Neural progenitor cell (in vitro differentiated cells): ENCODE results near the gene RPL22. TPM values are rescaled to one million over a fixed set of nuclear protein-coding genes. Genes with fewer than 3 reads are reported as not detected.

ENCODE experiments used
- DNase-seq: peaks from one replicate; pipeline ENCODE4 v3.0.0-alpha.2; 2016; ENCODE audit warnings: low spot score
- H2AFZ ChIP-seq: fragments of 200-600 bp; sonication (generic); replicated peaks from 2 replicates; pipeline ENCODE4 v1.6.1; 2016; ENCODE audit warnings: antibody characterized with exemption
- H3F3A ChIP-seq: fragments of 200-600 bp; sonication (generic); 2 replicates; pipeline ENCODE4 v1.6.1; 2016; ENCODE audit warnings: antibody characterized with exemption, low read depth
- H3K27ac ChIP-seq: fragments of 200-600 bp; sonication (generic); 2 replicates; pipeline ENCODE4 v1.5.1; 2016; ENCODE audit warnings: mild to moderate bottlenecking
- H3K27me3 ChIP-seq: fragments of 200-600 bp; sonication (generic); 2 replicates; pipeline ENCODE4 v1.6.1; 2016; ENCODE audit warnings: mild to moderate bottlenecking, moderate library complexity
- H3K36me3 ChIP-seq: fragments of 200-600 bp; sonication (generic); 2 replicates; pipeline ENCODE4 v1.5.1; 2016
- H3K4me1 ChIP-seq: fragments of 200-600 bp; sonication (generic); 2 replicates; pipeline ENCODE4 v1.6.1; 2016; ENCODE audit warnings: mixed run types
- H3K4me2 ChIP-seq: fragments of 200-600 bp; sonication (generic); 2 replicates; pipeline ENCODE4 v1.6.1; 2016
- H3K4me3 ChIP-seq: fragments of 200-600 bp; sonication (generic); 2 replicates; pipeline ENCODE4 v1.5.1; 2016
- H3K79me2 ChIP-seq: fragments of 200-600 bp; sonication (generic); 2 replicates; pipeline ENCODE4 v1.6.1; 2016; ENCODE audit warnings: low read depth
- H3K9ac ChIP-seq: fragments of 200-600 bp; sonication (generic); 2 replicates; pipeline ENCODE4 v1.6.1; 2016
- H3K9me3 ChIP-seq: fragments of 200-600 bp; sonication (generic); 2 replicates; pipeline ENCODE4 v1.5.1; 2016; ENCODE audit warnings: low read depth
- H4K20me1 ChIP-seq: fragments of 200-600 bp; sonication (generic); 2 replicates; pipeline ENCODE4 v1.6.1; 2016; ENCODE audit warnings: low read depth
- H3K27ac Mint-ChIP-seq: 3 replicates; pipeline ENCODE4 v1.8.0; 2021; ENCODE audit warnings: mixed read lengths
- H3K27me3 Mint-ChIP-seq: 2 replicates; pipeline ENCODE4 v1.8.0; 2022; ENCODE audit warnings: low read depth, mild to moderate bottlenecking, inconsistent platforms, moderate library complexity, mixed read lengths; ENCODE audit not compliant: insufficient read depth
- H3K36me3 Mint-ChIP-seq: 3 replicates; pipeline ENCODE4 v1.8.0; 2021; ENCODE audit warnings: mixed read lengths
- H3K4me1 Mint-ChIP-seq: 3 replicates; pipeline ENCODE4 v1.8.0; 2021; ENCODE audit warnings: mixed read lengths
- H3K4me3 Mint-ChIP-seq: 3 replicates; pipeline ENCODE4 v1.8.0; 2021; ENCODE audit warnings: mild to moderate bottlenecking, moderate library complexity, mixed read lengths
- H3K9me3 Mint-ChIP-seq: 3 replicates; pipeline ENCODE4 v1.8.0; 2020; ENCODE audit warnings: mixed read lengths
- CTCF ChIP-seq: fragments of 200-600 bp; sonication (generic); IDR thresholded peaks from 2 replicates; pipeline ENCODE4 v1.5.1; 2017; ENCODE audit warnings: antibody characterized with exemption, mild to moderate bottlenecking
- EZH2 ChIP-seq: fragments of 200-600 bp; sonication (generic); IDR thresholded peaks from 2 replicates; pipeline ENCODE4 v1.6.1; 2017; ENCODE audit warnings: antibody characterized with exemption, mild to moderate bottlenecking, moderate library complexity
- EZH2phosphoT487 ChIP-seq: fragments of 200-600 bp; sonication (generic); IDR thresholded peaks from 2 replicates; pipeline ENCODE4 v1.6.1; 2017; ENCODE audit warnings: antibody characterized with exemption
- total RNA-seq: library from RNA; depleted of rRNA; stranded (reverse); fragments of >200 nt; gene quantifications from 2 replicates; pipeline ENCODE4 v1.2.3, GENCODE V29; 2015; ENCODE audit warnings: low replicate concordance

The RPL22 gene
- total RNA-seq, 1 donor from 2014 or later = 410 TPM

DNA sequence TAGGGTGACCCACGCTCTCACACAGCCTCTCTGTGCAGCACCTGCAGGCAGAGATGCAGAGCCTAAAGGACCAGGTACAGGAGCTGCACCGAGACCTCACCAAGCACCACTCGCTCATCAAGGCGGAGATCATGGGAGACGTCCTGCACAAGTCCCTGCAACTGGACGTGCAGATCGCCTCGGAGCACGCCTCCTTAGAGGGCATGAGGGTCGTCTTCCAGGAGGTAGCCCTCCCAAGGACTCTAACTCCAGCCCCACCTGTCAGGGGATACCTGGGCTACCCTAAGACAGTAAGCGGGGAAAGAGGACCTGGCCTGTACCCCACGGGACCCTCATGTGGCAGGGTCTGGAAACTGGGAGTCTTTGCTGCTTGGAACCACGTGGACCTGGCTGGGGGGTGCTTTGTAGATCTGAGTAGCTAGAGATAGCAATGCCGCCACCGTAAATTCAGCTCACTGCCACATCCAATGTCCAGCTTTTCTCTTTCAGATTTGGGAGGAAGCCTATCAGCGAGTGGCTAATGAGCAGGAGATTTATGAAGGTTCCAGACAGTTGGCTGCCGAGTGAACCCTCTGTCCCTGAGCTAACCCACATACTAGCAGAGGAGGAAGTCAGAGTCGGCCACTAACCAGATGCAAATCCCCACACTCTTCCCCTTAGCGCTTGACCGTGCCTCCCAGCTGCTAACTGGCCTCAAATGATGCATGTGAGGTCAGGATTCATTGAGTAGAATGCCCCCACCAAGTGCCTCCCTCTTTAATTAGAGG lies 13.0 kb upstream of the RPL22 start:
- H3K79me2 ChIP-seq = no peaks in the 10 kb centered on the region
- no peak overlapping the region for H3K4me2 ChIP-seq
- Mint-ChIP-seq H3K4me3 (peak overlapping the region; percentile 53), H3K27ac (no peak overlapping the region), H3K27me3 (peaks cover 20% of the 10 kb centered on the region), H3K9me3 (no peaks in the 10 kb centered on the region), H3K4me1 (peaks cover 6% of the 10 kb centered on the region), H3K36me3 (no peaks in the 10 kb centered on the region)
- H3K27me3 ChIP-seq = peaks cover 26% of the 10 kb centered on the region
- TF ChIP-seq EZH2phosphoT487 = no peak
- TF ChIP-seq EZH2 = no peak
- H3K4me1 ChIP-seq = peaks cover 14% of the 10 kb centered on the region
- H3K9ac ChIP-seq = no peak overlapping the region
- no peak for DNase-seq
- peaks cover 13% of the 10 kb centered on the region for H3F3A ChIP-seq
- no peaks in the 10 kb centered on the region for H3K36me3 ChIP-seq
- H2AFZ ChIP-seq = no peak overlapping the region
- H3K27ac ChIP-seq = no peak overlapping the region
- H3K9me3 ChIP-seq = no peaks in the 10 kb centered on the region
- peaks cover 3% of the 10 kb centered on the region for H4K20me1 ChIP-seq
- H3K4me3 ChIP-seq = no peak overlapping the region

DNA sequence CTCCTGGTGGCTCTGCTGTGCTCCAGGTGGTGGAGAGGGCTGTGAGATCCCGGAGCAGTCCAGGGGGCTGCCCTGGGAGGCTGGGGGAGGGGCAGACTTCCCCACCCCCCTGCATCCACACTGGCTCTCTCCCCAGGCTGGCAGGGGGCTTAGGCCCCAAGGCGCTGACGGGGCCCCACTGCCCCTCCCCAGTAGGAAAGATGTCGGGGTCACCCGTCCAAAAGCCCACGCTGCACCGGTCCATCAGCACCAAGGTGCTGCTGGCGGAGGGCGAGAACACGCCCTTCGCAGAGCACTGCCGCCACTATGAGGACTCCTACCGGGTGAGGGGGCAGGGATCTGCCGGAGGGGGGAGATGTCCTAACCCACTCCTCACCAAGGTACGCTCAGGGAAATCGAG lies 12.3 kb upstream of the RPL22 start:
- peaks cover 32% of the 10 kb centered on the region for H3K27me3 ChIP-seq
- Mint-ChIP-seq H3K27me3 (peaks cover 21% of the 10 kb centered on the region), H3K4me3 (no peak overlapping the region)

GRCh38 chr1:6210591-6211355 lies 11.4 kb upstream of the RPL22 start:
- no peaks in the 10 kb centered on the region for H3K9me3 ChIP-seq
- Mint-ChIP-seq H3K4me3 (no peak overlapping the region), H3K9me3 (no peaks in the 10 kb centered on the region), H3K27me3 (peaks cover 23% of the 10 kb centered on the region), H3K4me1 (peaks cover 6% of the 10 kb centered on the region), H3K36me3 (no peaks in the 10 kb centered on the region), H3K27ac (no peak overlapping the region)
- no peak overlapping the region for H3K27ac ChIP-seq
- H4K20me1 ChIP-seq = peaks cover 3% of the 10 kb centered on the region
- no peaks in the 10 kb centered on the region for H3K79me2 ChIP-seq
- peaks cover 14% of the 10 kb centered on the region for H3K4me1 ChIP-seq
- no peak overlapping the region for H3K4me3 ChIP-seq
- no peak for TF ChIP-seq EZH2
- TF ChIP-seq CTCF = no peak
- no peak for TF ChIP-seq EZH2phosphoT487
- DNase-seq = no peak
- peaks cover 42% of the 10 kb centered on the region for H3K27me3 ChIP-seq
- no peak overlapping the region for H3K9ac ChIP-seq
- no peak overlapping the region for H2AFZ ChIP-seq
- H3K36me3 ChIP-seq = no peaks in the 10 kb centered on the region
- H3F3A ChIP-seq = peaks cover 27% of the 10 kb centered on the region
- H3K4me2 ChIP-seq = no peak overlapping the region

More for the DNA sequence above, 12.3 kb upstream of the RPL22 start:
- H3K4me1 ChIP-seq = peaks cover 14% of the 10 kb centered on the region
- no peaks in the 10 kb centered on the region for H3K36me3 Mint-ChIP-seq
- DNase-seq = no peak
- no peak overlapping the region for H3K27ac ChIP-seq
- H3K27ac Mint-ChIP-seq = no peak overlapping the region
- H3K9me3 Mint-ChIP-seq = no peaks in the 10 kb centered on the region
- no peak for TF ChIP-seq CTCF
- no peak for TF ChIP-seq EZH2phosphoT487
- H3F3A ChIP-seq = peaks cover 18% of the 10 kb centered on the region
- H3K9me3 ChIP-seq = no peaks in the 10 kb centered on the region
- no peaks in the 10 kb centered on the region for H3K36me3 ChIP-seq
- no peak overlapping the region for H3K4me2 ChIP-seq
- H2AFZ ChIP-seq = no peak overlapping the region
- no peak overlapping the region for H3K4me3 ChIP-seq
- H3K79me2 ChIP-seq = no peaks in the 10 kb centered on the region
- no peak overlapping the region for H3K9ac ChIP-seq
- H3K4me1 Mint-ChIP-seq = peaks cover 6% of the 10 kb centered on the region
- H4K20me1 ChIP-seq = peaks cover 3% of the 10 kb centered on the region
